ENCODE results near the gene PRAME. TPM values are rescaled to one million over a fixed set of nuclear protein-coding genes. Genes with fewer than 3 reads are reported as not detected.

Gene PRAME
- total and polyA plus RNA-seq, 2 donors (not counting 1 experiment from before 2014, with no cell fraction given) = 0.20 TPM; not detected in 1

DNA sequence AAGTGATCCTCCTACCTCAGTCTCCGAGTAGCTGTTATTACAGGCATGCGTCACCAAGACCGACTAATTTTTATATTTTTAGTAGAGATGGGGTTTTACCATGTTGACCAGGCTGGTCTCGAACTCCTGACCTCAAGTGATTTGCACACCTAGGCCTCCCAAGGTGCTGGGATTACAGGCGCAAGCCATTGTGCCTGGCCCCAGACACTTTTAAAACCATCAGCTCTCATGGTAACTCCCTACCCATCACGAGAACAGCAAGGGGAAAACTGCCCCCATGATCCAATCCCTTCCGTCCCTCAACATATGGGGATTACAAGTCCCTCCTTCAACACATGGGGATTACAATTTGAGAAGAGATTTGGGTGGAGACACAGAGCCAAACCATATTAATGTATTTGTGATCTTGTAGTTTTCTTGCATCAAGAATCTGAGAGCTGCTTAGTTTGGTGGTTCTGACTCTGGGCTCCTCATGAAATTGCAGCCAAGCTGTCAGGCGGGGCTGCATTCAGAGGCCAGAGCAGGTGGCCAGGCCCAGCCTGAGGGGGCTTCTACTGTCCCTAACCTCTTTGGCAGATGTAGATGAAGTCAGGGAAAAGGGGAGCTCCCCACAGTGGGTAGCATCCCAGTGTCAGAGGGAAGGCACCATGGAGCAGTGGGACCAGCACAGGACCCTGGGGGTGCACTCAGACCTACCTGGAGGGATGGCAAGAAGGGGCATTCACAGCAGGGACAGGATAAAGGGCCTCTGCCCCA is 31.2 kb upstream of the PRAME start:
- Histone ChIP-seq H3K4me1 (ENCODE audit: control insufficient read depth, extremely low read depth, insufficient read depth, low read length) (no peaks in the 10 kb centered on the region), H3K79me2 (ENCODE audit: control insufficient read depth, insufficient read depth, low read length) (no peaks in the 10 kb centered on the region), H4K20me1 (ENCODE audit: control insufficient read depth, extremely low read depth, insufficient read depth, low read length) (no peaks in the 10 kb centered on the region), H3K4me3 (replicated peaks in 1 of 4; ENCODE audit: control extremely low read depth in 1 of 4, insufficient read depth in 1 of 4, low read depth in 3 of 4, low read length in 4 of 4) (no peak overlapping the region), H3K36me3 (ENCODE audit: control insufficient read depth, insufficient read depth, low read length) (no peaks in the 10 kb centered on the region), H3K27me3 (ENCODE audit: control insufficient read depth, insufficient read depth, low read length) (no peaks in the 10 kb centered on the region), H3K9me3 (ENCODE audit: control insufficient read depth, insufficient read depth, low read depth, low read length) (no peaks in the 10 kb centered on the region), H2AFZ (ENCODE audit: low read length) (no peak overlapping the region), H3K9ac (ENCODE audit: insufficient read depth, low read length) (no peak overlapping the region), H3K4me2 (ENCODE audit: extremely low read depth, insufficient read depth, low read length) (no peak overlapping the region), H3K27ac (ENCODE audit: insufficient read depth, low read length) (no peak overlapping the region)
- TF ChIP-seq, protein P1, sequence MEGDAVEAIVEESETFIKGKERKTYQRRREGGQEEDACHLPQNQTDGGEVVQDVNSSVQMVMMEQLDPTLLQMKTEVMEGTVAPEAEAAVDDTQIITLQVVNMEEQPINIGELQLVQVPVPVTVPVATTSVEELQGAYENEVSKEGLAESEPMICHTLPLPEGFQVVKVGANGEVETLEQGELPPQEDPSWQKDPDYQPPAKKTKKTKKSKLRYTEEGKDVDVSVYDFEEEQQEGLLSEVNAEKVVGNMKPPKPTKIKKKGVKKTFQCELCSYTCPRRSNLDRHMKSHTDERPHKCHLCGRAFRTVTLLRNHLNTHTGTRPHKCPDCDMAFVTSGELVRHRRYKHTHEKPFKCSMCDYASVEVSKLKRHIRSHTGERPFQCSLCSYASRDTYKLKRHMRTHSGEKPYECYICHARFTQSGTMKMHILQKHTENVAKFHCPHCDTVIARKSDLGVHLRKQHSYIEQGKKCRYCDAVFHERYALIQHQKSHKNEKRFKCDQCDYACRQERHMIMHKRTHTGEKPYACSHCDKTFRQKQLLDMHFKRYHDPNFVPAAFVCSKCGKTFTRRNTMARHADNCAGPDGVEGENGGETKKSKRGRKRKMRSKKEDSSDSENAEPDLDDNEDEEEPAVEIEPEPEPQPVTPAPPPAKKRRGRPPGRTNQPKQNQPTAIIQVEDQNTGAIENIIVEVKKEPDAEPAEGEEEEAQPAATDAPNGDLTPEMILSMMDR (conservative IDR thresholded peaks at IDR 0.05 in 1 of 2, IDR thresholded peaks at IDR 0.05 in 1 of 2; ENCODE audit: low read depth in 1 of 2, low read length in 2 of 2) = no peak
- no peak for TF ChIP-seq EZH2 (IDR thresholded peaks at IDR 0.05; ENCODE audit: low read length, missing control alignments)
- no peak for DNase-seq (ENCODE audit: low read depth in 2 of 2)

DNA sequence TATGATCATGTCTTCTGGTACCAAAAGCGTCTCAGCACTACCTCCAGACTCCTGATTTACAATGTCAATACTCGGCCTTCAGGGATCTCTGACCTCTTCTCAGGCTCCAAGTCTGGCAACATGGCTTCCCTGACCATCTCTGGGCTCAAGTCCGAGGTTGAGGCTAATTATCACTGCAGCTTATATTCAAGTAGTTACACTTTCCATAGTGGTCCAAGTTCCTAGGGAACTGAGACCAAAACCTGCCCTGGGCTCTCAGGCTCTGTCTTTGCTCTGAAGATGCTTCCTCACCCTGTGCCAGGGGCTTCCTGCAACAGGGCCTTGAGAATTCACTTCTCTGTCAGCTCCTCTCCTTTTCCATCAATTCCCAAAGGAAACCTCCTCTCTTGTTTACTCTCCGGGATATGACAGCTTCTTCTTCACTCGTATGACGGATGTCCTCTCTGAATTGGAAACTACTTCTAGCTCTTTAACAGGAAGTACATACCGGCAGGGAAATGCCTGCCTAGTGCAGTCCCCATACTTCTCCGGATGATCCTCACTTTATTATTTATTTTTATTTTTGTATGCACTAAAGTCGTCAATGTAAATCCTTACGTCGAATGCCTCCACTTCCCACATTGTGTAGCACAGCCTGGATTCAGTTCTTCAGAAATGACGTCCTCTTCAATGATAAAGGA is 29.6 kb upstream of the PRAME start:
- Histone ChIP-seq H3K79me2 (ENCODE audit: control insufficient read depth, insufficient read depth, low read length) (no peaks in the 10 kb centered on the region), H3K27ac (ENCODE audit: insufficient read depth, low read length) (no peak overlapping the region), H3K9me3 (ENCODE audit: control insufficient read depth, insufficient read depth, low read depth, low read length) (no peaks in the 10 kb centered on the region), H2AFZ (ENCODE audit: low read length) (no peak overlapping the region), H3K4me3 (replicated peaks in 1 of 4; ENCODE audit: control extremely low read depth in 1 of 4, insufficient read depth in 1 of 4, low read depth in 3 of 4, low read length in 4 of 4) (no peak overlapping the region), H3K27me3 (ENCODE audit: control insufficient read depth, insufficient read depth, low read length) (no peaks in the 10 kb centered on the region), H3K4me2 (ENCODE audit: extremely low read depth, insufficient read depth, low read length) (no peak overlapping the region), H3K4me1 (ENCODE audit: control insufficient read depth, extremely low read depth, insufficient read depth, low read length) (no peaks in the 10 kb centered on the region), H3K9ac (ENCODE audit: insufficient read depth, low read length) (no peak overlapping the region), H4K20me1 (ENCODE audit: control insufficient read depth, extremely low read depth, insufficient read depth, low read length) (no peaks in the 10 kb centered on the region), H3K36me3 (ENCODE audit: control insufficient read depth, insufficient read depth, low read length) (no peaks in the 10 kb centered on the region)
- no peak for TF ChIP-seq EZH2 (IDR thresholded peaks at IDR 0.05; ENCODE audit: low read length, missing control alignments)
- TF ChIP-seq, protein P1 (conservative IDR thresholded peaks at IDR 0.05 in 1 of 2, IDR thresholded peaks at IDR 0.05 in 1 of 2; ENCODE audit: low read depth in 1 of 2, low read length in 2 of 2) = no peak
- DNase-seq (ENCODE audit: low read depth in 2 of 2) = no peak

DNA sequence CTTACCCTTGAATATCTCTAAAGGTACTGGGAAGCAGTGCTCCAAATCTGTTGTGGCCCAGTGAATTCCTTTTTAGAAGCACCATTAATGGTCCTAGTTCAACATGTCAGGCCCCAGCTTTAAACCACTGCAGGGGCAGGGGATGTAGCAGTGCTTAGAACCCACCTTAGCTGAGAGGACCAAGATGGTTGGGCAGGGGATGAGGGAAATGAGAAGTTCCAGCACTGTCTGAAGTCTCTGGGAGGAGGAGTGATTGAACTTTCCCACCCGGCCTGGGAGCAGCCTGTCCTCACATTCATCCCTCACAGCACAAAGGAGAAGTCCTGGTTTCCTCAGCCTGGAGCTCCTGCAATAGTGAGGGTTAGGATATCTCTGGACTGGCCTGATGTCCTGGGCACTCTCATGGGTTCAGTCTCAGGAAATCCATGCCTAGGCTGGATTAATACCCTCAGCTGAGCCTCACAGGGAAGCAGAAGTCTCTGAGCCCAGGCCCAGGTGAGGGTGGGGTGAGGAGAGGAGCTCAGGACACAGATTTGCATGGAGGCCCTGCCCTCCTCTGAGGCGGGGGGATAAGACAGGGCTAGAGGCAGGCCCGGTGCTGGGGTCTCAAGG is 28.6 kb upstream of the PRAME start:
- Histone ChIP-seq H3K4me1 (ENCODE audit: control insufficient read depth, extremely low read depth, insufficient read depth, low read length) (no peaks in the 10 kb centered on the region), H3K4me2 (ENCODE audit: extremely low read depth, insufficient read depth, low read length) (no peak overlapping the region)
- no peak for DNase-seq (ENCODE audit: low read depth in 2 of 2)

More for the DNA sequence above, 28.6 kb upstream of the PRAME start:
- Histone ChIP-seq H3K9ac (ENCODE audit: insufficient read depth, low read length) (no peak overlapping the region), H3K79me2 (ENCODE audit: control insufficient read depth, insufficient read depth, low read length) (no peaks in the 10 kb centered on the region), H3K27me3 (ENCODE audit: control insufficient read depth, insufficient read depth, low read length) (no peaks in the 10 kb centered on the region), H3K9me3 (ENCODE audit: control insufficient read depth, insufficient read depth, low read depth, low read length) (no peaks in the 10 kb centered on the region), H3K27ac (ENCODE audit: insufficient read depth, low read length) (no peak overlapping the region), H3K36me3 (ENCODE audit: control insufficient read depth, insufficient read depth, low read length) (no peaks in the 10 kb centered on the region), H2AFZ (ENCODE audit: low read length) (no peak overlapping the region), H4K20me1 (ENCODE audit: control insufficient read depth, extremely low read depth, insufficient read depth, low read length) (no peaks in the 10 kb centered on the region), H3K4me3 (replicated peaks in 1 of 4; ENCODE audit: control extremely low read depth in 1 of 4, insufficient read depth in 1 of 4, low read depth in 3 of 4, low read length in 4 of 4) (no peak overlapping the region)
- TF ChIP-seq EZH2 (IDR thresholded peaks at IDR 0.05; ENCODE audit: low read length, missing control alignments) = no peak
- TF ChIP-seq, protein P1 (conservative IDR thresholded peaks at IDR 0.05 in 1 of 2, IDR thresholded peaks at IDR 0.05 in 1 of 2; ENCODE audit: low read depth in 1 of 2, low read length in 2 of 2) = no peak

Data from fibroblast of lung (primary cell).